DOHH2 (cell line): ENCODE data around the gene KLHL26.

Source experiments
- H3F3A ChIP-seq: fragments of 200-600 bp; sonication (generic), shearing (Covaris generic); 2 replicates; pipeline ENCODE4 v1.6.0; 2016; ENCODE audit warnings: antibody characterized with exemption, mild to moderate bottlenecking; ENCODE audit not compliant: control insufficient read depth, insufficient read depth
- H3K27ac ChIP-seq: fragments of 200-600 bp; sonication (generic); 2 replicates; pipeline ENCODE4 v1.5.1; 2014; ENCODE audit warnings: low read depth, mild to moderate bottlenecking, low read length, moderate library complexity
- H3K27me3 ChIP-seq: fragments of 200-600 bp; sonication (generic); 2 replicates; pipeline ENCODE4 v1.6.1; 2014; ENCODE audit warnings: mild to moderate bottlenecking, low read length, mixed read lengths; ENCODE audit not compliant: control insufficient read depth
- H3K36me3 ChIP-seq: fragments of 200-600 bp; sonication (generic); 2 replicates; pipeline ENCODE4 v1.6.1; 2014; ENCODE audit warnings: mild to moderate bottlenecking, low read length, moderate library complexity, mixed read lengths; ENCODE audit not compliant: control insufficient read depth
- H3K4me1 ChIP-seq: fragments of 200-600 bp; sonication (generic); 2 replicates; pipeline ENCODE4 v1.6.1; 2014; ENCODE audit warnings: mild to moderate bottlenecking, low read length, mixed read lengths; ENCODE audit not compliant: control insufficient read depth
- H3K4me2 ChIP-seq: fragments of 200-600 bp; sonication (generic); 2 replicates; pipeline ENCODE4 v1.6.0; 2014; ENCODE audit warnings: mild to moderate bottlenecking, low read length, moderate library complexity
- H3K4me3 ChIP-seq: fragments of 200-600 bp; sonication (generic); 2 replicates; pipeline ENCODE4 v1.5.1; 2014; ENCODE audit warnings: mild to moderate bottlenecking, low read length, mixed read lengths
- H3K79me2 ChIP-seq: fragments of 200-600 bp; sonication (generic); 2 replicates; pipeline ENCODE4 v1.6.1; 2014; ENCODE audit warnings: mild to moderate bottlenecking, low read length, mixed read lengths; ENCODE audit not compliant: control insufficient read depth
- H3K9me2 ChIP-seq: fragments of 200-600 bp; sonication (generic); replicated peaks from 2 replicates; pipeline ENCODE4 v1.6.1; 2014; ENCODE audit warnings: mild to moderate bottlenecking, low read length, mixed read lengths; ENCODE audit not compliant: control insufficient read depth
- H3K9me3 ChIP-seq: fragments of 200-600 bp; sonication (generic); 2 replicates; pipeline ENCODE4 v1.6.1; 2014; ENCODE audit warnings: antibody characterized with exemption, low read length, mixed read lengths; ENCODE audit not compliant: control insufficient read depth, insufficient read depth
- H4K20me1 ChIP-seq: fragments of 200-600 bp; sonication (generic); 2 replicates; pipeline ENCODE4 v1.6.0; 2014; ENCODE audit warnings: low read depth, mild to moderate bottlenecking, antibody characterized with exemption, low read length, moderate library complexity; ENCODE audit not compliant: control insufficient read depth, insufficient read depth
- EZH2phosphoT487 ChIP-seq: fragments of 200-600 bp; sonication (generic); IDR thresholded peaks from 2 replicates; pipeline ENCODE4 v1.6.1; 2017; ENCODE audit warnings: borderline replicate concordance, mild to moderate bottlenecking, antibody characterized with exemption, low read length, moderate library complexity, mixed read lengths
- TF ChIP-seq, protein P1 (sequence below): fragments of 200-600 bp; sonication (generic); IDR thresholded peaks from one replicate; pipeline ENCODE4 v1.5.1; 2014; ENCODE audit warnings: antibody characterized with exemption, mild to moderate bottlenecking, low read depth, low read length; ENCODE audit not compliant: poor library complexity, severe bottlenecking

Gene KLHL26

DNA sequence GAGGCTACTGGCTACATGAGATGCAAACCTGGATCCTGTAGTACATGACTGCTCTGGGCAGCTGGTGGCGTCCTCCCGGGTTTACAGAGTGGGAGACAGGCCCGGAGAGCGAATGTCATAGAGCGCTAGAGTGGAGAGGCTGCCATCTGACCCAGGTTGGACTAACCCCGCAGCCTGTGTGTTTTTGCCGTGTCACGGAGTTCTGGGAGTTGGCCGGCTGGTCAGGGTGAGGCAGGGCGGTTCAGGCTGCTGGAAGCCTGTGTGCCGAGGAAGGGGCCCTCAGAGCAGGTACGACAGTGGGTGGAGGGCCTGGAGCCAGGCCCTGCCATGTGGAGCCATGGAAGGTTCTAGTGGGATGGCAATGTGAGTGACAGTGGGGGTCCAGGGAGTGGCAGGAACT lies 59.2 kb downstream of the KLHL26 start:
- peaks cover 27% of the 10 kb centered on the region for H3K4me1 ChIP-seq
- H3K4me3 ChIP-seq = no peak overlapping the region
- TF ChIP-seq, protein P1, sequence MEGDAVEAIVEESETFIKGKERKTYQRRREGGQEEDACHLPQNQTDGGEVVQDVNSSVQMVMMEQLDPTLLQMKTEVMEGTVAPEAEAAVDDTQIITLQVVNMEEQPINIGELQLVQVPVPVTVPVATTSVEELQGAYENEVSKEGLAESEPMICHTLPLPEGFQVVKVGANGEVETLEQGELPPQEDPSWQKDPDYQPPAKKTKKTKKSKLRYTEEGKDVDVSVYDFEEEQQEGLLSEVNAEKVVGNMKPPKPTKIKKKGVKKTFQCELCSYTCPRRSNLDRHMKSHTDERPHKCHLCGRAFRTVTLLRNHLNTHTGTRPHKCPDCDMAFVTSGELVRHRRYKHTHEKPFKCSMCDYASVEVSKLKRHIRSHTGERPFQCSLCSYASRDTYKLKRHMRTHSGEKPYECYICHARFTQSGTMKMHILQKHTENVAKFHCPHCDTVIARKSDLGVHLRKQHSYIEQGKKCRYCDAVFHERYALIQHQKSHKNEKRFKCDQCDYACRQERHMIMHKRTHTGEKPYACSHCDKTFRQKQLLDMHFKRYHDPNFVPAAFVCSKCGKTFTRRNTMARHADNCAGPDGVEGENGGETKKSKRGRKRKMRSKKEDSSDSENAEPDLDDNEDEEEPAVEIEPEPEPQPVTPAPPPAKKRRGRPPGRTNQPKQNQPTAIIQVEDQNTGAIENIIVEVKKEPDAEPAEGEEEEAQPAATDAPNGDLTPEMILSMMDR = no peak
- no peak for TF ChIP-seq EZH2phosphoT487
- no peak overlapping the region for H3K27ac ChIP-seq
- H3F3A ChIP-seq = no peaks in the 10 kb centered on the region
- no peaks in the 10 kb centered on the region for H3K27me3 ChIP-seq
- H3K4me2 ChIP-seq = no peak overlapping the region
- H3K9me3 ChIP-seq = no peaks in the 10 kb centered on the region
- H3K79me2 ChIP-seq = peaks cover 6% of the 10 kb centered on the region; the same call in 1 of the 2 replicates
- no peaks in the 10 kb centered on the region for H3K36me3 ChIP-seq
- H3K9me2 ChIP-seq = no peaks in the 10 kb centered on the region
- H4K20me1 ChIP-seq = peaks cover 4% of the 10 kb centered on the region; the same call in 1 of the 2 replicates

DNA sequence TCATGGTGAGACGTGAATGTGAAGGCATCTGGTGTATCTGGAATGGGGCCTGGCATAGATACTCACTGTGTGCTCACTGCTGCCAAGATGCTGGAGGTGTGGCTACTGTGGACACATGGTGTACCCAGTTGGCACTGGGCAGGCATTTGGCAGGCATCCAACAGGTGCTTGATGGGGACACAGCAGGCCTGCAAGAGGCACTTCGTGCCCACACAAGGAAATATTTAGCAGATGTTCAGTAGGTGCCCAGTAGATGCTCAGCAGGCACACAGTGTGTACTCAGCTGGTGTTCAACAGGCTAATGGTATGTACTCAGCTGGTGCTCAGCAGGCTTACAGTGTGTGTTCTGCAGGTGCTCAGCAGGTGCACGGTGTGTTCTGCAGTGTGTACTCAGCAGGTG lies 60.9 kb downstream of the KLHL26 start:
- peaks cover 8% of the 10 kb centered on the region; the same call in 1 of the 2 replicates for H3K79me2 ChIP-seq
- no peak overlapping the region for H3K4me2 ChIP-seq
- H3K27me3 ChIP-seq = no peaks in the 10 kb centered on the region
- peaks cover 32% of the 10 kb centered on the region for H3K4me1 ChIP-seq
- H3K27ac ChIP-seq = no peak overlapping the region
- no peaks in the 10 kb centered on the region for H3K9me3 ChIP-seq
- H4K20me1 ChIP-seq = peaks cover 4% of the 10 kb centered on the region; the same call in 1 of the 2 replicates
- H3F3A ChIP-seq = no peaks in the 10 kb centered on the region
- no peaks in the 10 kb centered on the region for H3K36me3 ChIP-seq
- no peak for TF ChIP-seq EZH2phosphoT487
- TF ChIP-seq, protein P1 = no peak
- H3K9me2 ChIP-seq = no peaks in the 10 kb centered on the region
- no peak overlapping the region for H3K4me3 ChIP-seq

GRCh38 chr19:18698321-18699167 lies 61.7 kb downstream of the KLHL26 start:
- H3K4me2 ChIP-seq = no peak overlapping the region
- no peaks in the 10 kb centered on the region for H3K9me2 ChIP-seq
- no peak overlapping the region for H3K4me3 ChIP-seq
- peaks cover 32% of the 10 kb centered on the region for H3K4me1 ChIP-seq
- H3K27me3 ChIP-seq = no peaks in the 10 kb centered on the region
- no peaks in the 10 kb centered on the region for H3F3A ChIP-seq
- TF ChIP-seq EZH2phosphoT487 = no peak
- TF ChIP-seq, protein P1 = no peak
- H4K20me1 ChIP-seq = peaks cover 4% of the 10 kb centered on the region; the same call in 1 of the 2 replicates
- H3K36me3 ChIP-seq = no peaks in the 10 kb centered on the region
- no peak overlapping the region for H3K27ac ChIP-seq
- H3K9me3 ChIP-seq = no peaks in the 10 kb centered on the region
- peaks cover 8% of the 10 kb centered on the region; the same call in 1 of the 2 replicates for H3K79me2 ChIP-seq
